Kidney (tissue), 14 donors: ENCODE measurements around the gene DUSP10. TPM values are rescaled to one million over a fixed set of nuclear protein-coding genes. Genes with fewer than 3 reads are reported as not detected.

Experiments used
- DNase-seq, 5 donors: peaks; one replicate each; pipeline ENCODE4 v3.0.0-alpha.2; 2013 to 2020
- FAIRE-seq: peaks from 2 replicates; lab custom pipeline; 2012; peaks lifted over from hg19 to GRCh38; lab: Jason Lieb, UNC
- H3K27ac ChIP-seq, 2 donors: one replicate each; pipeline ENCODE4 v1.7.0; 2013; ENCODE audit warnings: low read depth in 2 of 2, low read length in 2 of 2, inconsistent platforms in 1 of 2
- H3K27me3 ChIP-seq: one replicate; pipeline ENCODE4 v1.7.1; 2013; ENCODE audit warnings: low read length, inconsistent platforms; ENCODE audit not compliant: control insufficient read depth, insufficient read depth
- H3K36me3 ChIP-seq, 3 donors: one replicate each; pipeline versions ENCODE4 v1.7.0 to v1.7.1; 2013; ENCODE audit warnings: low read length in 3 of 3, control low read depth in 1 of 3, inconsistent platforms in 1 of 3; ENCODE audit not compliant: insufficient read depth in 3 of 3, control insufficient read depth in 2 of 3
- H3K4me1 ChIP-seq, 3 donors: one replicate each; pipeline versions ENCODE4 v1.7.0 to v1.7.1; 2013; ENCODE audit warnings: low read length in 3 of 3, inconsistent platforms in 1 of 3, low read depth in 1 of 3; ENCODE audit not compliant: control insufficient read depth in 2 of 3, insufficient read depth in 2 of 3
- H3K4me3 ChIP-seq, 3 donors: one replicate each; pipeline versions ENCODE4 v1.7.0 to v1.8.1; 2013; ENCODE audit warnings: low read length in 3 of 3, control low read depth in 1 of 3, inconsistent platforms in 1 of 3
- H3K9ac ChIP-seq, 3 donors: one replicate each; pipeline versions ENCODE4 v1.7.0 to v1.7.1; 2013; ENCODE audit warnings: low read length in 3 of 3, control low read depth in 1 of 3, inconsistent platforms in 1 of 3
- H3K9me3 ChIP-seq, 3 donors: one replicate each; pipeline versions ENCODE4 v1.7.0 to v1.7.1; 2013; ENCODE audit warnings: low read length in 3 of 3, control low read depth in 1 of 3, inconsistent platforms in 1 of 3; ENCODE audit not compliant: control insufficient read depth in 2 of 3, insufficient read depth in 1 of 3
- intact Hi-C: fragments of 100-400 bp; cut with DNase I; formaldehyde crosslinking; loops from one replicate; pipeline ENCODE4 v1.11.1; 2022
- polyA plus RNA-seq: library from polyadenylated mRNA; stranded (reverse); fragments of 350-450 nt; fragmentation: Illumina TruSeq; extraction: RNeasy Lipid Tissue Mini Kit (QIAGEN cat#74804); gene quantifications from one replicate; pipeline ENCODE4 v1.2.3, GENCODE V29; 2014; ENCODE audit warnings: low read depth, low replicate concordance; ENCODE audit not compliant: insufficient read depth
- total RNA-seq: library from RNA; stranded (reverse); fragmentation: NEBNext Ultra II Directional; extraction: Animal tissue kit (Norgen Biotek cat#: 25700); gene quantifications from one replicate; pipeline ENCODE4 v1.2.1, GENCODE V29; 2021
- TF ChIP-seq, protein P1 (sequence below): IDR thresholded peaks from 3 replicates; pipeline ENCODE4 v1.5.1; 2012; ENCODE audit warnings: mild to moderate bottlenecking, moderate library complexity, borderline replicate concordance; ENCODE audit not compliant: insufficient read depth; ENCODE audit errors: extremely low read depth
- donor health status: control.
- donor health status: control.
- donor health status: control.
- donor health status: control.
- donor health status: control.
- donor health status: DM: yes; HTN: yes; CAD: no.
- donor health status: Normal renal cell carcinoma (clear cell type).

DUSP10 gene
- total and polyA plus RNA-seq, 2 donors from 2014 or later, result 1.0 to 5.3 TPM

DNA sequence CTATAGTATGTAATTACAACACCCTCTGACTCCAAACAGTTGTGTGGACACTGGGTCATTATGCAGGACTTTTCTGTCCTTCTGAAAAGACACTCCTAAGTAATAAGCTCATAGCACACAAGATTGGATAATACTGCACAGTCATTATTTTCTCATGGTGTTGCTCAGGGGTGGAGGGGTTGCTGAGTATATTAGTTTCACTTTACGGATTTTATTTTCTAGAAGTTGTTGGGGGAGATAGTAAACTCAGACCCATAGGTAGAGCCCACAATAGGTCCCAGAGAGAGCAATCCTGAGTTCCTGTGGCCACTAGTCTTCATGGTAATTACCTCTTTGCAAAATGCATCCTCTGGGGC lies 53.4 kb downstream of the DUSP10 start:
- intact Hi-C loops, result no loop called here
- Histone ChIP-seq H3K9me3 (peaks cover 0 to 2% (median 2%) of the 10 kb centered on the region in 3 donors), H3K4me3 (no peak overlapping the region), H3K36me3 (no peaks in the 10 kb centered on the region), H3K9ac (no peak overlapping the region), H3K27me3 (no peaks in the 10 kb centered on the region), H3K4me1 (no peaks in the 10 kb centered on the region), H3K27ac (no peak overlapping the region)
- TF ChIP-seq, protein P1, sequence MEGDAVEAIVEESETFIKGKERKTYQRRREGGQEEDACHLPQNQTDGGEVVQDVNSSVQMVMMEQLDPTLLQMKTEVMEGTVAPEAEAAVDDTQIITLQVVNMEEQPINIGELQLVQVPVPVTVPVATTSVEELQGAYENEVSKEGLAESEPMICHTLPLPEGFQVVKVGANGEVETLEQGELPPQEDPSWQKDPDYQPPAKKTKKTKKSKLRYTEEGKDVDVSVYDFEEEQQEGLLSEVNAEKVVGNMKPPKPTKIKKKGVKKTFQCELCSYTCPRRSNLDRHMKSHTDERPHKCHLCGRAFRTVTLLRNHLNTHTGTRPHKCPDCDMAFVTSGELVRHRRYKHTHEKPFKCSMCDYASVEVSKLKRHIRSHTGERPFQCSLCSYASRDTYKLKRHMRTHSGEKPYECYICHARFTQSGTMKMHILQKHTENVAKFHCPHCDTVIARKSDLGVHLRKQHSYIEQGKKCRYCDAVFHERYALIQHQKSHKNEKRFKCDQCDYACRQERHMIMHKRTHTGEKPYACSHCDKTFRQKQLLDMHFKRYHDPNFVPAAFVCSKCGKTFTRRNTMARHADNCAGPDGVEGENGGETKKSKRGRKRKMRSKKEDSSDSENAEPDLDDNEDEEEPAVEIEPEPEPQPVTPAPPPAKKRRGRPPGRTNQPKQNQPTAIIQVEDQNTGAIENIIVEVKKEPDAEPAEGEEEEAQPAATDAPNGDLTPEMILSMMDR, result no peak
- FAIRE-seq, result no peak
- DNase-seq, result no peak

GRCh38 chr1:221687836-221688487 lies 53.9 kb downstream of the DUSP10 start:
- Histone ChIP-seq H3K27me3 (no peaks in the 10 kb centered on the region), H3K9me3 (no peaks in the 10 kb centered on the region), H3K4me1 (no peaks in the 10 kb centered on the region), H3K27ac (no peak overlapping the region), H3K4me3 (no peak overlapping the region), H3K36me3 (no peaks in the 10 kb centered on the region), H3K9ac (no peak overlapping the region)
- TF ChIP-seq, protein P1, result no peak
- intact Hi-C loops, result no loop called here
- DNase-seq (no peak), FAIRE-seq (no peak)

DNA sequence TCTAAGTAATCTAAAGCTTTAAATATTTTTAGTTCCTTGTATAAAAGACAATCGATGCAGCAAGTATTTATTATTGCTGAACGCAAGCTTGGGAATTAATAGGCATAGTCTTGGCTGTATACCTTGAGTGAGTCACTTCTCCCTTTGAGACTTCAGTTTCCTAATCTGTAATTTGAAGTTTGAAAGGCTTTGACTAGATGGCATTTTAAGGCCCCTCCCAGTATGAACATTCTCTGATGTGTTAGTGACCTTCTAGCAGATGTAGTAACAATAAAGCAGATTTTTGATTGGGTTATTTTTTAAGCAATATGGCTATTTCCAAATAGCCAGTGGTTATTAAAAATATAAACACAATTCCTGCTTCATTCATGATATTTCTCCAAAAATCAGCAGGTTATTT lies 58.2 kb downstream of the DUSP10 start:
- H3K36me3 ChIP-seq, result no peaks in the 10 kb centered on the region
- H3K9me3 ChIP-seq, result no peaks in the 10 kb centered on the region
- H3K4me1 ChIP-seq, result no peaks in the 10 kb centered on the region
- no peak overlapping the region for H3K27ac ChIP-seq
- H3K4me3 ChIP-seq, result no peak overlapping the region
- TF ChIP-seq, protein P1, result no peak
- no peaks in the 10 kb centered on the region for H3K27me3 ChIP-seq
- DNase-seq (no peak), FAIRE-seq (no peak)
- intact Hi-C loops, result no loop called here
- no peak overlapping the region for H3K9ac ChIP-seq

- Histone ChIP-seq H3K27ac (no peak overlapping the region), H3K36me3 (no peaks in the 10 kb centered on the region), H3K4me1 (no peaks in the 10 kb centered on the region), H3K9me3 (no peaks in the 10 kb centered on the region), H3K4me3 (no peak overlapping the region), H3K9ac (no peak overlapping the region), H3K27me3 (no peaks in the 10 kb centered on the region)
- DNase-seq, result no peak
- no peak for FAIRE-seq
- intact Hi-C loops, result no loop called here
- TF ChIP-seq, protein P1, result no peak
Observed at GRCh38 chr1:221680085-221680484, 61.8 kb downstream of the DUSP10 start.
